AG09309 (cell line): ENCODE measurements around the gene TOM1.

Experiments
- DNase-seq: peaks from one replicate; pipeline ENCODE4 v3.0.0-alpha.2; 2010; ENCODE audit warnings: low read depth
- H3K4me3 ChIP-seq: 2 replicates; pipeline ENCODE4 v1.5.1; 2011; ENCODE audit warnings: mild to moderate bottlenecking, low read depth, low read length, moderate library complexity; ENCODE audit not compliant: control insufficient read depth
- CTCF ChIP-seq: IDR thresholded peaks from 2 replicates; pipeline ENCODE4 v1.5.1; 2011; ENCODE audit warnings: mild to moderate bottlenecking, low read depth, low read length, inconsistent platforms; ENCODE audit not compliant: insufficient read depth, control insufficient read depth; ENCODE audit errors: missing control alignments

Gene TOM1

GRCh38 chr22:35323305-35323704, 23.6 kb downstream of the TOM1 start:
- no peak overlapping the region for H3K4me3 ChIP-seq
- no peak for TF ChIP-seq CTCF
- DNase-seq = no peak

- TF ChIP-seq CTCF = no peak
- no peak for DNase-seq
- H3K4me3 ChIP-seq = no peak overlapping the region
Observed at GRCh38 chr22:35324067-35324466, 24.4 kb downstream of the TOM1 start.

- TF ChIP-seq CTCF = no peak
- no peak for DNase-seq
- no peak overlapping the region for H3K4me3 ChIP-seq
Observed at GRCh38 chr22:35324762-35325161, 25.1 kb downstream of the TOM1 start.

- no peak for DNase-seq
- H3K4me3 ChIP-seq = no peak overlapping the region
- TF ChIP-seq CTCF = no peak
Observed at GRCh38 chr22:35325209-35325608, 25.5 kb downstream of the TOM1 start.

- DNase-seq = no peak
- no peak for TF ChIP-seq CTCF
- H3K4me3 ChIP-seq = no peak overlapping the region
Observed at GRCh38 chr22:35326854-35327562, 27.3 kb downstream of the TOM1 start.

GRCh38 chr22:35327690-35328471, 28.2 kb downstream of the TOM1 start:
- no peak for TF ChIP-seq CTCF
- no peak overlapping the region for H3K4me3 ChIP-seq
- no peak for DNase-seq
